ENCODE data around the gene MEX3C.

Gene MEX3C

GRCh38 chr18:51191128-51191717 lies 6.3 kb downstream of the MEX3C start:
- no peak for DNase-seq

- DNase-seq, result no peak
These were observed 7.5 kb downstream of the MEX3C start for GRCh38 chr18:51190000-51190399.

GRCh38 chr18:51188024-51188701 lies 9.3 kb downstream of the MEX3C start:
- DNase-seq, result no peak

GRCh38 chr18:51185075-51185474 lies 12.4 kb downstream of the MEX3C start:
- DNase-seq, result no peak

- DNase-seq, result no peak
These were observed 13.4 kb downstream of the MEX3C start for GRCh38 chr18:51184091-51184457.

GRCh38 chr18:51183372-51184090 lies 13.9 kb downstream of the MEX3C start:
- DNase-seq, result no peak

GRCh38 chr18:51182824-51183223 lies 14.7 kb downstream of the MEX3C start:
- DNase-seq, result no peak

GRCh38 chr18:51171625-51172259 lies 25.7 kb downstream of the MEX3C start:
- DNase-seq, result no peak

GRCh38 chr18:51171223-51171622 lies 26.3 kb downstream of the MEX3C start:
- DNase-seq, result no peak

GRCh38 chr18:51170664-51171063 lies 26.8 kb downstream of the MEX3C start:
- DNase-seq, result no peak

GRCh38 chr18:51169731-51170130 lies 27.8 kb downstream of the MEX3C start:
- no peak for DNase-seq

GRCh38 chr18:51168960-51169662 lies 28.4 kb downstream of the MEX3C start:
- DNase-seq, result no peak

- DNase-seq, result no peak
These were observed 29.3 kb downstream of the MEX3C start for GRCh38 chr18:51168026-51168742.

- DNase-seq, result no peak
These were observed 32.2 kb downstream of the MEX3C start for GRCh38 chr18:51165296-51165695.

- no peak for DNase-seq
These were observed 32.7 kb downstream of the MEX3C start for GRCh38 chr18:51164761-51165281.

- no peak for DNase-seq
These were observed 33.1 kb downstream of the MEX3C start for GRCh38 chr18:51164342-51164741.

GRCh38 chr18:51163543-51163942 lies 33.9 kb downstream of the MEX3C start:
- no peak for DNase-seq

GRCh38 chr18:51162617-51163016 lies 34.9 kb downstream of the MEX3C start:
- no peak for DNase-seq

- DNase-seq, result no peak
These were observed 36.8 kb downstream of the MEX3C start for GRCh38 chr18:51160646-51161045.

GRCh38 chr18:51157215-51157614 lies 40.3 kb downstream of the MEX3C start:
- no peak for DNase-seq

- no peak for DNase-seq
These were observed 42.9 kb downstream of the MEX3C start for GRCh38 chr18:51154431-51155063.
